ENCODE results near the gene ADCYAP1R1. TPM values are rescaled to one million over a fixed set of nuclear protein-coding genes. Genes with fewer than 3 reads are reported as not detected.

The ADCYAP1R1 gene
- total RNA-seq, 1 experiment from 2014 or later = not detected

DNA sequence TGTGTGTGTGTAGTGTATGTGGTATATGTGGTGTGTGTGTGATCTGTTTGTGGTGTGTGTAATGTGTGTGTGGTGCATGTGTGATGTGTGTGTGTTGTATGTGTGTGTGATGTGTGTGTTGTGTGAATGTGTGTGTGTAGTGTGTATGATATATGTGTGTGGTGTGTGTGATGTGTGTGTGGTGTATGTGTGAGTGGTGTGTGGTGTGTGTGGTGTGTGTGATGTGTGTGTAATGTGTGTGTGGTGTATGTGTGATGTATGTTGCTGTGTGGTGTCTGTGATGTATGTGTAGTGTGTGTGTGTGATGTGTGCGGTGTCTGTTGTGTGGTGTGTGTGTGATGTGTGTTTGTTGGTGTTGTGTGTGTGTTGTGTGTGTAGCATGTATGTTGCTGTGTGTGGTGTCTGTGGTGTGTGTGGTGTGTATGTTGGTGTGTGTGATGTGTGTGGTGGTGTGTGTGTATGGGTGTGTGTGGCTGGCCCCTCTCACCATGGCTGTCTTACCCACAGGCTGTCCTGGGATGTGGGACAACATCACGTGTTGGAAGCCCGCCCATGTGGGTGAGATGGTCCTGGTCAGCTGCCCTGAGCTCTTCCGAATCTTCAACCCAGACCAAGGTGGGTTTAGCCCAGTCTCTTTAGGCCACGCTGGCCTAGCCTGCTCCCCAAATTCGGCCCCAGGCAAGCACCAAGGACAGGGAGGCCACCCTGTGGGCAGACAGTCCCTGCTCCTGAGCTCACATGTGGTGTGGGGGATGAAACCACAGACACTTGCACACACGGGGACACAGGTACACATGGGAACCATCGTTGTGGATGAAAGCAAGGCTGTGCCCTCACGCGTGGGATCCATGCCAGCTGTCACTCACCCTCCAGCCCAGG is 25.6 kb downstream of the ADCYAP1R1 start:
- DNase-seq (ENCODE audit: low read depth) = no peak
- in situ Hi-C loops (cut with HindIII; ENCODE audit: low pct_unique_long_range_greater_than_20kb, low sequenced_read_pairs) = no loop called here

DNA sequence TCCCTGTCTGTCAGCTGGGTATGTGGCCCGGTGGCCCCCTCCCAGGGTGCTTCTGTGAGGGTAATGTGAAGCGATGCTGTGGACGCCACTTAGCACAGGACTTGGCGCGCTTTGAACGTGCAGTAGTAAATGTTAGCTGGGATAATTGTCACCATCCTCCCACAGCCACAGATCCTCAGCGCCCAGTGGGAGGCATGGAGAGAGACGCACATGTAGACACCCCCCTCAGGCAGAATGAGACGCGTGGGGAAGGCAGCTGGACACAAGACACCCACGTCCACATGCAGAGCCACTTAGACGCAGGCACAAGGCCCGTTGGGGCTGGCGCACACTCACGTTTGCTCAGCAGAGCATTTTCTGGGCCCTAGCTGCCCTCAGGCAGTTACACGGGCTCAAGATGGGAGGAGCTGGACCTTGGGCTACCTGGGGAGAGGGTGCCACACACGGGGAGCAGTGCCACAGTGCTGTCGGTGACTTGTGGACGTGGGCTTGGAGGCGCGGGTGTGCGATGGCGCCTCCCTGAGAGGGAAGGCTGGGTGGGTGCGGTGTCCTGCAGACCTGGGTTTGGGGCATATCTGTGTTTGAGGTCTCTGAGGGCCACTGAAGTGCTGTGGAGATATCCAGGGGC is 26.4 kb downstream of the ADCYAP1R1 start:
- no peak for DNase-seq (ENCODE audit: low read depth)
- in situ Hi-C loops (cut with HindIII; ENCODE audit: low pct_unique_long_range_greater_than_20kb, low sequenced_read_pairs) = no loop called here

- DNase-seq (ENCODE audit: low read depth) = no peak
- in situ Hi-C loops (cut with HindIII; ENCODE audit: low pct_unique_long_range_greater_than_20kb, low sequenced_read_pairs) = no loop called here
Measured at GRCh38 chr7:31079126-31079823, 27.2 kb downstream of the ADCYAP1R1 start.

- peak; percentile 16 for DNase-seq (ENCODE audit: low read depth)
- in situ Hi-C loops (cut with HindIII; ENCODE audit: low pct_unique_long_range_greater_than_20kb, low sequenced_read_pairs) = no loop called here
Measured at GRCh38 chr7:31079824-31080511, 27.9 kb downstream of the ADCYAP1R1 start.

- in situ Hi-C loops (cut with HindIII; ENCODE audit: low pct_unique_long_range_greater_than_20kb, low sequenced_read_pairs) = no loop called here
- DNase-seq (ENCODE audit: low read depth) = no peak
Measured at GRCh38 chr7:31080763-31081162, 28.7 kb downstream of the ADCYAP1R1 start.

GRCh38 chr7:31082017-31082416 is 29.9 kb downstream of the ADCYAP1R1 start:
- in situ Hi-C loops (cut with HindIII; ENCODE audit: low pct_unique_long_range_greater_than_20kb, low sequenced_read_pairs) = no loop called here
- no peak for DNase-seq (ENCODE audit: low read depth)

DNA sequence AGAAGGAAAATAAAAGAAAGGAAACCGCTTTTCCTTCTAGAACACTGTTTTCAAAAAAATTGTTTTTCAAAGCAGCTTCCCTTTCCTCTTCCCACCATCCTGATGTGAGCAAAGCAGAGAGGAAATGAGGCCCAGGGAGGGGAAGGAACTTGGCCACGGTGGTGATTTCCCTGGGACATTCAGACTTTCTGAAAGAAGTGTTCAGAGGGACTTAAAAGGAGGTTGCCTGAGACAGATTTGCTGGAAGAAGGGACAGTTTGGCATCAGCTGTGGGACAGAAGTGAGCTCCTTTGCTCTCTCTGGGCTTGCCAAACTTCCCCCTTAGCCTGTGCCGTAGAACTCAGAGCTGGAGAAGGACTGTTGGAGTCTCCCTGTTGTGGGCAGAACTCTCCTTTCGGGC is 30.3 kb downstream of the ADCYAP1R1 start:
- in situ Hi-C loops (cut with HindIII; ENCODE audit: low pct_unique_long_range_greater_than_20kb, low sequenced_read_pairs) = no loop called here
- no peak for DNase-seq (ENCODE audit: low read depth)

- in situ Hi-C loops (cut with HindIII; ENCODE audit: low pct_unique_long_range_greater_than_20kb, low sequenced_read_pairs) = no loop called here
- DNase-seq (ENCODE audit: low read depth) = no peak
Measured at GRCh38 chr7:31083210-31083786, 31.2 kb downstream of the ADCYAP1R1 start.

DNA sequence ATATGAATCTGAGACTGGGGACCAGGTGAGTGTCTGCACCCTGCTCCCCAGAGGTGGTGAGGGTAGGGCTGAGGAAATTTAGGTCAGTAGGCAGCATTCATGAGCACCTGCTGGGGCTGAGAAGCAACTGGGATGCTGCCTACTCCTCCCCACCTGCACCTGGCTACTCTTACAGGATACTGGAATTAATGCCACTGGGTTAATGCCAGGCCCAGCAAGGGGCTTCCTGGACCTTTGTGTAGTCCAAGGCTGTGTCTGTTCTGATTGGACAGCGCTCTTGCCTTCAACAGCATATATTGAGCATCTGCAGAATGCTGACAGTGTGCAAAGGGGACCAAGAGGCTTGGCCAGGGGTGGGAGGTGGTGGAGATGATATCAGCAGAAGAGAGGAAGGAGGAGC is 32.1 kb downstream of the ADCYAP1R1 start:
- in situ Hi-C loops (cut with HindIII; ENCODE audit: low pct_unique_long_range_greater_than_20kb, low sequenced_read_pairs) = no loop called here
- no peak for DNase-seq (ENCODE audit: low read depth)

DNA sequence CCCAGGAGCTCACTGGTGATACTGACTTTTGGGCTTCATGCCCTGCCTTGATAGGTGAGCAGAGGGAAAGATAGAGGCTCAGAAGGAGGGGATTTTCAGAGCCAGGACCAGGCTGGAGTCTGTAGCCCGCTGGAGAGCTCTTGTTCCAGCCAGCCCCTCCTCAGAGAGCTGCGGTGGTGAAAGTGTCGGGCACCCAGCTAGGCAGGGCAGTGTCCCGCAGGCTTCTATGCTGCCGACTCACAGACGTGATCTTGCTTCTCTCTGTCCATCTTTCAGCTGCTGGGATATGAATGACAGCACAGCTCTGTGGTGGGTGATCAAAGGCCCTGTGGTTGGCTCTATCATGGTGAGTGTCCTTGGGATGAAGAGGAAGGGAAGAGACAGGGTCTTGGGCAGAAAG is 35.2 kb downstream of the ADCYAP1R1 start:
- in situ Hi-C loops (cut with HindIII; ENCODE audit: low pct_unique_long_range_greater_than_20kb, low sequenced_read_pairs) = no loop called here
- DNase-seq (ENCODE audit: low read depth) = no peak

DNA sequence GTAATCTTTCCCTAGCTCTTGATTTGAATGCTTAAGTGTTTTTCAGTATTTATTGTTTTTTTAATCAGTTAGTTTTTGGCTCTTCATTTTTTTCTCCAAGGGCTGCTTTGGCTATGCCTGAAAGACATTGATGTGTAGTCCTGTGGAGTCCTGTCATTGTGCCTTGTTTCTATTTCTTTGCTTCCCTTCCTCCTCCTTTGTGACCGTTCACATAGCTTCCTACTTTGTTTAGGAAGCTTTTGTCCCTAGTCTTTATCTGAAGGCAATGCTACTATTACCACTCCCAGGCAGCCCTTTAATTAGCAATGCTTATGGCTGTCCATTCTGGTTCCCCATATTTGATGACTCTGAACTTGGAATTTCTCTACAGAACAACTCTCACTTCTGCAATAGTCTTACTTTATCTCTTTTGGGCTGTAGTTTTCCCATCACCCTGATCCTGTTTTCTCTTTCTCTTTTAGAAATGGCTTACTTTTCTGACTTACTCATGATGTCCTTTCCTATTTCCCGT is 39.9 kb downstream of the ADCYAP1R1 start:
- in situ Hi-C loops (cut with HindIII; ENCODE audit: low pct_unique_long_range_greater_than_20kb, low sequenced_read_pairs) = no loop called here
- no peak for DNase-seq (ENCODE audit: low read depth)

GRCh38 chr7:31092606-31093005 is 40.5 kb downstream of the ADCYAP1R1 start:
- in situ Hi-C loops (cut with HindIII; ENCODE audit: low pct_unique_long_range_greater_than_20kb, low sequenced_read_pairs) = no loop called here

DNA sequence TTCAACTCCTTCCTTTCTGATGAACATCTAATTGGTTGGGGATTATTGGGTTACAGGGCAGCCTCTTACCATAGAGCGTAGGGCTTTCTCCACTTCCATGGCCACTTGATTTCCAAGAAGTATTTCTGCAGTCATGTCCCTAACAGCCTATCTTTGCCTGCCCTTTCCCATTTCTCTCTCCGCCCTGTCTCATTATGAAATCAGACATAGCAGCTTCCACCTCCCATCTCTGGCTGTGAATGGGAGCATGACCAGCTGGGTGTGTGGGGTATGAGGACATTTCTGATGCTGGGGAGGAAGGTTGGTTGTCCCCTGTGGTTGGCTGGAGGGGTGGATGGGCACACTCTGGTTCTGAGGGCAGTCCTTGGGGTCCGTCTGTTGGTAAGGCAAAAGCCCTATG is 41.2 kb downstream of the ADCYAP1R1 start:
- in situ Hi-C loops (cut with HindIII; ENCODE audit: low pct_unique_long_range_greater_than_20kb, low sequenced_read_pairs) = no loop called here
- no peak for DNase-seq (ENCODE audit: low read depth)

More at GRCh38 chr7:31092606-31093005, 40.5 kb downstream of the ADCYAP1R1 start:
- DNase-seq (ENCODE audit: low read depth) = no peak

- no peak for DNase-seq (ENCODE audit: low read depth)
- in situ Hi-C loops (cut with HindIII; ENCODE audit: low pct_unique_long_range_greater_than_20kb, low sequenced_read_pairs) = no loop called here
Measured at GRCh38 chr7:31094271-31094670, 42.2 kb downstream of the ADCYAP1R1 start.

GRCh38 chr7:31095286-31096197 is 43.4 kb downstream of the ADCYAP1R1 start:
- DNase-seq (ENCODE audit: low read depth) = no peak
- in situ Hi-C loops (cut with HindIII; ENCODE audit: low pct_unique_long_range_greater_than_20kb, low sequenced_read_pairs) = no loop called here

GRCh38 chr7:31096198-31096876 is 44.2 kb downstream of the ADCYAP1R1 start:
- in situ Hi-C loops (cut with HindIII; ENCODE audit: low pct_unique_long_range_greater_than_20kb, low sequenced_read_pairs) = no loop called here

DNA sequence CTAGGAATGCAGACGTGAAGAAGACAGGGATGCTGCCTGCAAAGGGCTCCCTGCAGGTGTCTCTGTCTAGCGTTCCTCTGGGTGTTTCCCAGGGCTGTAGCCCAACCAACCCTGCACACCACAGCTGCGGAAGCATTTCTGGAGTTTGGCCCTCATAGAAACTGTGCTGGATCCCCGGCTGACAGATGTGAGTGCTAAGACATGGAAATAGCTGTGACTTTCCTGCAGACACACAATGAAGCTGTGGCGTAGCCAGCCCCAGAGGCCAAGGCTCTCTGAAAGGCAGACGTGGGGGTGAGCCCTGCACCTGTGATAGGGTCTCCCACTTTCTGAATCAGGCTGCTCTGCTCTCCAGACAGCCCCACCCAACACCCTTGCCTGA is 44.8 kb downstream of the ADCYAP1R1 start:
- in situ Hi-C loops (cut with HindIII; ENCODE audit: low pct_unique_long_range_greater_than_20kb, low sequenced_read_pairs) = no loop called here
- DNase-seq (ENCODE audit: low read depth) = no peak

More at GRCh38 chr7:31096198-31096876, 44.2 kb downstream of the ADCYAP1R1 start:
- no peak for DNase-seq (ENCODE audit: low read depth)

Measured in Caki2 (cell line).